Right lobe of liver (tissue), 6 donors: ENCODE measurements around the gene KAZN. TPM values are rescaled to one million over a fixed set of nuclear protein-coding genes. Genes with fewer than 3 reads are reported as not detected.

Source experiments
- ATAC-seq, 4 donors: fragments of 200-7000 bp; cut with Tn5 transposase; one replicate each; pipeline ENCODE4 v1.9.1; 2020; ENCODE audit warnings: mild to moderate bottlenecking in 4 of 4, moderate library complexity in 4 of 4
- DNase-seq, 3 donors: peaks; one replicate each; pipeline ENCODE4 v3.0.0-alpha.2; 2020
- H3K27ac ChIP-seq, 3 donors: fragments of 200-600 bp; one replicate each; pipeline ENCODE4 v1.8.0; 2022
- H3K27me3 ChIP-seq, 2 donors: fragments of 200-600 bp; one replicate each; pipeline ENCODE4 v1.8.0; 2022
- H3K36me3 ChIP-seq, 4 donors: fragments of 200-600 bp; sonication (generic) in 1 of 4; one replicate each; pipeline versions ENCODE4 v1.5.1 to v1.8.0; 2017 to 2022; ENCODE audit warnings: control low read depth in 1 of 4
- H3K4me1 ChIP-seq, 4 donors: fragments of 200-600 bp; sonication (generic) in 1 of 4; one replicate each; pipeline versions ENCODE4 v1.5.1 to v1.8.0; 2017 to 2022; ENCODE audit warnings: control low read depth in 1 of 4
- H3K4me3 ChIP-seq, 3 donors: fragments of 200-600 bp; one replicate each; pipeline ENCODE4 v1.8.0; 2022
- H3K9me3 ChIP-seq, 4 donors: fragments of 200-600 bp; sonication (generic) in 1 of 4; one replicate each; pipeline versions ENCODE4 v1.5.1 to v1.8.0; 2017 to 2022; ENCODE audit warnings: control low read depth in 1 of 4
- POLR2A ChIP-seq: fragments of 450-650 bp; IDR thresholded peaks from one replicate; pipeline ENCODE4 v1.6.1; 2017; ENCODE audit warnings: antibody characterized with exemption, mild to moderate bottlenecking
- WGBS: methylation state at CpG from one replicate; pipeline ENCODE4 v1.1.6; 2018; ENCODE audit warnings: low coverage, low lambda C conversion rate; ENCODE audit not compliant: insufficient coverage; ENCODE audit errors: missing lambda C conversion rate; 5-methylcytosine and 5-hydroxymethylcytosine counted together
- intact Hi-C, 2 donors: fragments of 100-400 bp; cut with DNase I; formaldehyde crosslinking; loops; one replicate each; pipeline versions ENCODE4 v1.11.2 to v1.14.1; 2022
- total RNA-seq, 6 experiments: library from RNA; depleted of rRNA in 2 of 6; stranded (reverse); fragments of >200 nt in 2 of 6; fragmentation: NEBNext Ultra II Directional in 3 of 6; extraction: Animal tissue kit (Norgen Biotek cat#: 25700) in 3 of 6; gene quantifications; one replicate each; pipeline versions ENCODE4 v1.1.0 to v1.2.4, GENCODE V29; 2016 to 2023
- TF ChIP-seq, protein P1 (sequence below), 4 donors: fragments of 200-600 bp in 3 of 4; fragments of 450-650 bp in 1 of 4; IDR thresholded peaks; one replicate each; pipeline versions ENCODE4 v1.5.1 to v1.8.0; 2016 to 2022; ENCODE audit warnings: antibody characterized with exemption in 4 of 4, mild to moderate bottlenecking in 2 of 4
- donor health status: DM: no; HTN: yes; CAD: no.
- donor health status: DM: no; HTN: no; CAD: no.
- donor health status: DM: no; HTN: no; CAD: no.
- donor health status: DM: no; HTN: yes; CAD: no.
- donor health status: DM: no; HTN: yes; CAD: no.

The KAZN gene
- total RNA-seq, 6 experiments from 2014 or later = 1.5 to 7.2 (median 2.7) TPM

DNA sequence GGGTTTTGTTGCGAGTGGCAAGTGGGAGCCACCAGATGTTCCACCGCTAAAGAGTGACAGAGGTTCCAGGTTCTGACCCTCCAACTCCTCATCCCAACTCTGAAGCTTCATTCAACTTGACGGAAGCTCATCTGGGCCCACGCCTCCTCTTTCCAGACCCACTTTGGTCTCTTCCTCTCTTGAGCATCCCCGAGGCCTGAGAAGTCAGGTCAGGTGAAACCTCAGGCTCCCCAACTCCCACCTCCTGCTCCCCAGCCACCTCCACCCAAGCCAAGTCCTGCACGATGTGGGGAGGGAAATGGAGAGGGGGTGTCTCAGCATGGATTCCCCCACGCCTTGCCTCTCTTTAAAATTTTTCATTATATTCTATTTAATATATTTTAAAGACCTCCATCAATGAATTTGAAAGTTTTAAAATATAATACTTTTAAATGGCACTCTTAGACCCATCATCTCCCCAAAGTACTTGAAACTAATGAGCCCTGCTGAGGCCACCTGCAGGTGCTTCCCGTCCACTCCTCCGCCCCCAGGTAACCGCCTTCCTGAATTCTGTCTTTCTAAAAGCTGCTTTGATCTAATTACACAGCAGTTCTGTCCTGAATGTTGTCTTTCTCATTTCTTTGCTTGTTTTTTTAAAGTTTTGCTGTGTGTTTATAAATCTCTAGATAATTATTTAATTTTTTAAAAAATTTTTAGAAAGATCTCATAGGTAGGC, 238.1 kb downstream of the KAZN start:
- no peaks in the 10 kb centered on the region for H3K9me3 ChIP-seq
- no peaks in the 10 kb centered on the region for H3K27me3 ChIP-seq
- TF ChIP-seq, protein P1, sequence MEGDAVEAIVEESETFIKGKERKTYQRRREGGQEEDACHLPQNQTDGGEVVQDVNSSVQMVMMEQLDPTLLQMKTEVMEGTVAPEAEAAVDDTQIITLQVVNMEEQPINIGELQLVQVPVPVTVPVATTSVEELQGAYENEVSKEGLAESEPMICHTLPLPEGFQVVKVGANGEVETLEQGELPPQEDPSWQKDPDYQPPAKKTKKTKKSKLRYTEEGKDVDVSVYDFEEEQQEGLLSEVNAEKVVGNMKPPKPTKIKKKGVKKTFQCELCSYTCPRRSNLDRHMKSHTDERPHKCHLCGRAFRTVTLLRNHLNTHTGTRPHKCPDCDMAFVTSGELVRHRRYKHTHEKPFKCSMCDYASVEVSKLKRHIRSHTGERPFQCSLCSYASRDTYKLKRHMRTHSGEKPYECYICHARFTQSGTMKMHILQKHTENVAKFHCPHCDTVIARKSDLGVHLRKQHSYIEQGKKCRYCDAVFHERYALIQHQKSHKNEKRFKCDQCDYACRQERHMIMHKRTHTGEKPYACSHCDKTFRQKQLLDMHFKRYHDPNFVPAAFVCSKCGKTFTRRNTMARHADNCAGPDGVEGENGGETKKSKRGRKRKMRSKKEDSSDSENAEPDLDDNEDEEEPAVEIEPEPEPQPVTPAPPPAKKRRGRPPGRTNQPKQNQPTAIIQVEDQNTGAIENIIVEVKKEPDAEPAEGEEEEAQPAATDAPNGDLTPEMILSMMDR (IDR thresholded peaks at IDR 0.05) = no peak
- TF ChIP-seq POLR2A = no peak
- intact Hi-C loops = no loop called here
- H3K4me3 ChIP-seq = no peak overlapping the region
- H3K27ac ChIP-seq = no peak overlapping the region
- no peak for DNase-seq
- H3K4me1 ChIP-seq = no peaks in the 10 kb centered on the region
- WGBS = 48% methylated on average over 8 of the region's 10 CpGs
- H3K36me3 ChIP-seq = no peaks in the 10 kb centered on the region
- ATAC-seq = no peak

DNA sequence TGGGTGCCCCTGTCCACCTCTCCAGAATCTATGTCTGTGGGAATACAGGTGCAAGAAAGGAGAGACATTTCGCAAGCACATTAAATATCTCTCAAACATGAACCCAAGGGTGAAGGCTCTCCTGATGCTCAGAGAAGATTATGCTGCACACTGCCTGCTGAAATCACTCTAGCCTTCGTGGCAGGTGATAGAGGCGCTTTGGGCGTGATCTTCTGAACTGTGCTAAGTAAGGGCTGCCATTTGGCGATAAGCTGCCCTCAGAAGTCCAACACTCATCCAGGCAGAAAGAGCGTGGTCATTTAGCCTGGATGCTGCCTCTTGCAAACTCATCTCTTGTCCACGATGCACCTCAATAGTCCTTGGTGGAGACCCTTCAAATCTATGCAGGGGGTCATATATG, 241.9 kb downstream of the KAZN start:
- intact Hi-C loops = no loop called here
- Histone ChIP-seq H3K4me1 (no peaks in the 10 kb centered on the region), H3K27me3 (no peaks in the 10 kb centered on the region), H3K27ac (no peak overlapping the region), H3K9me3 (peaks cover 0 to 3% (median 0%) of the 10 kb centered on the region in 4 donors), H3K4me3 (no peak overlapping the region), H3K36me3 (no peaks in the 10 kb centered on the region)
- DNase-seq (no peak), ATAC-seq (no peak)
- 59% methylated on average over 3 of the region's 7 CpGs for WGBS
- TF ChIP-seq, protein P1 (IDR thresholded peaks at IDR 0.05) = no peak
- TF ChIP-seq POLR2A = no peak

DNA sequence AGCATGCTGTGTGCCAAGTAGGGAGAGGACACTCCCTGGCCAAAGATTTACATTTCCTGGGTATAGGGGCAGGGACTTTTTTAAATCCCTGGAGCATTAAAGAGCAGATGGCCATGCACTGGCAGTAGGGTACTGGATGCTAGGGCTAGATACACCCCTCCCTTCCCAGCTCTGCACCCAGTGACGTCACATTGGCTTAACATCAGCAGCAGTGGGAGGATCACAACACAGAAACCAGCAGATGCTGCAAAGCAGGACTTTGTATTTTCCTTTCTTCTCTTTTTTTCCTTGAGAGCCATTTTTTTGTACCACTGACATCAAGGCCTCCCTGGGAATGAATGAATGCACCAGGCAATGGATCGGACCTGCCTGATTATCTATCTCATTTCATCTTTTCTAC, 243.0 kb downstream of the KAZN start:
- no peak for TF ChIP-seq POLR2A
- TF ChIP-seq, protein P1 (IDR thresholded peaks at IDR 0.05) = no peak
- intact Hi-C loops = no loop called here
- 47% methylated on average over 2 of the region's 2 CpGs for WGBS

DNA sequence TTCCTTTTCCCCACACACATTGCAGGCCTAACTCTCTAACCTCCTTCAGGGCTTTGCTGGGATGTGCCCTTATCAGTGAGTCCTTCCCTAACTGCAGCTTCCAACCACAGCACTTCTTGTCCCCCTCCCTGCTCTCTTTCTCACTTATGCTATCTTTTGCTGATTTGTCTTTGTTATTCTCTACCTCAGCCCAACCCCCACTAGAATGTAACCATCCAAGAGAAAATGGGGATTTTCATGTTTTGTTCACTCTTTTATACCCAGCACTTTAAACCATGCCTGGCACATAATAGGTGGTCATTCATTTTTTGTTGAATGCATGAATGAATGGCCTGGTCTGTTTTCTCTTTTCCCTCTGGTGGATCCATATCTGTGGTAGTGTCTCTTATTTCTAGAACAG, 243.5 kb downstream of the KAZN start:
- Histone ChIP-seq H3K27ac (no peak overlapping the region), H3K4me3 (no peak overlapping the region), H3K27me3 (no peaks in the 10 kb centered on the region), H3K9me3 (peaks cover 0 to 3% (median 0%) of the 10 kb centered on the region in 4 donors), H3K4me1 (no peaks in the 10 kb centered on the region), H3K36me3 (no peaks in the 10 kb centered on the region)
- TF ChIP-seq, protein P1 (IDR thresholded peaks at IDR 0.05) = no peak
- TF ChIP-seq POLR2A = no peak
- intact Hi-C loops = no loop called here
- DNase-seq (no peak), ATAC-seq (no peak)

More for the DNA sequence above, 243.0 kb downstream of the KAZN start:
- Histone ChIP-seq H3K27ac (no peak overlapping the region), H3K4me1 (no peaks in the 10 kb centered on the region), H3K36me3 (no peaks in the 10 kb centered on the region), H3K27me3 (no peaks in the 10 kb centered on the region), H3K4me3 (no peak overlapping the region), H3K9me3 (peaks cover 0 to 3% (median 0%) of the 10 kb centered on the region in 4 donors)
- no peak for DNase-seq
- no peak for ATAC-seq

DNA sequence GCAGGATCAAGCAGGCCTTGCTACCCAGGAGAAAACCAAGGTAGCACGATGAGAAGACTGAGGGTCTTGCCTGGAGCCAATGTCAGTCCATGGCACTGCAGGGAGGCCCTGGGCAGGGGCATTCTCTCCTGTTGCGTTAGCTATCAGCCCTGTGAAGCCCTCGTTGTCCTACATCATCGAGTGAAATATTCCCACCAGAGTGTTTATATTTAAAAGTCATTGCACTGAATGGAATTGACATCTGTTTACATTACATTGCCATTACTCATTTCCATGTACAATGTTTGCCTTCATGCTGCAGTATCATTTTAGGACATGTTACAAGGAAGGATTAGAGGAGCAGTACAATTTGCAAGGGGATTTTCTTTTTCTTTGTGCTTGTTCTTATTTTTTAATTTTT, 243.9 kb downstream of the KAZN start:
- WGBS = 67% methylated on average over 1 of the region's 4 CpGs
- H3K4me3 ChIP-seq = no peak overlapping the region

More for the DNA sequence above, 243.9 kb downstream of the KAZN start:
- Histone ChIP-seq H3K4me1 (no peaks in the 10 kb centered on the region), H3K27me3 (no peaks in the 10 kb centered on the region), H3K36me3 (no peaks in the 10 kb centered on the region), H3K27ac (no peak overlapping the region), H3K9me3 (peaks cover 0 to 3% (median 0%) of the 10 kb centered on the region in 4 donors)
- ATAC-seq = no peak
- DNase-seq = no peak
- intact Hi-C loops = no loop called here
- no peak for TF ChIP-seq POLR2A
- TF ChIP-seq, protein P1 (IDR thresholded peaks at IDR 0.05) = no peak
